Kidney capillary endothelial cell (primary cell): Measurements from ENCODE around the gene BANF2.
"Not testable (repeated sequence)": the region's sequence is repeated elsewhere in the genome, so short reads cannot be mapped to it uniquely, and the experiment has no call there.

Experiments
- DNase-seq: peaks from one replicate; pipeline ENCODE4 v3.0.0-alpha.2; 2018; ENCODE audit warnings: low spot score

The BANF2 gene

DNA sequence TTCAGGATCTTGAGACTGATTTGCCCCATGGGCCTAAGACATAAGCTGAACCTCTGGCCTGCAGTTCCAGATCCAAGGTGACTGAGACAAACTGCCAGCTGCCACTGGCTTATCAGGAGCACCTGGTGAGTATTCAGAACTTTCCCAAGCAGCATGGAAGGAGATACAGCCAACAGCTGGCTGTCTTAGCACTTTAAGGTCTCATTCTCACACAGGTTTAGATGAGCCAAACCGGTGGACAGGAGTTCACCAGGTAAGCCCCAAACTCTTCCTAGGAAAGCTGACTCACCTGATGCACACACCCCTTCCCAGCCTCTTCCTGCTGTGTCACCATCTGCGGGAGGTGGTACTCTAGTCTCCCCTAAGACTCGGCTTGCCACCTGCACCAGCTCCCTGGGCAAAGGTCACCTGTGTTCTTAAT, at the start of gene BANF2:
BANF2 (plus strand) TSS at position 36 of the 421 bp plus-strand sequence. CDS start 25,060 bp downstream, outside the sequence.
- no peak for DNase-seq

DNA sequence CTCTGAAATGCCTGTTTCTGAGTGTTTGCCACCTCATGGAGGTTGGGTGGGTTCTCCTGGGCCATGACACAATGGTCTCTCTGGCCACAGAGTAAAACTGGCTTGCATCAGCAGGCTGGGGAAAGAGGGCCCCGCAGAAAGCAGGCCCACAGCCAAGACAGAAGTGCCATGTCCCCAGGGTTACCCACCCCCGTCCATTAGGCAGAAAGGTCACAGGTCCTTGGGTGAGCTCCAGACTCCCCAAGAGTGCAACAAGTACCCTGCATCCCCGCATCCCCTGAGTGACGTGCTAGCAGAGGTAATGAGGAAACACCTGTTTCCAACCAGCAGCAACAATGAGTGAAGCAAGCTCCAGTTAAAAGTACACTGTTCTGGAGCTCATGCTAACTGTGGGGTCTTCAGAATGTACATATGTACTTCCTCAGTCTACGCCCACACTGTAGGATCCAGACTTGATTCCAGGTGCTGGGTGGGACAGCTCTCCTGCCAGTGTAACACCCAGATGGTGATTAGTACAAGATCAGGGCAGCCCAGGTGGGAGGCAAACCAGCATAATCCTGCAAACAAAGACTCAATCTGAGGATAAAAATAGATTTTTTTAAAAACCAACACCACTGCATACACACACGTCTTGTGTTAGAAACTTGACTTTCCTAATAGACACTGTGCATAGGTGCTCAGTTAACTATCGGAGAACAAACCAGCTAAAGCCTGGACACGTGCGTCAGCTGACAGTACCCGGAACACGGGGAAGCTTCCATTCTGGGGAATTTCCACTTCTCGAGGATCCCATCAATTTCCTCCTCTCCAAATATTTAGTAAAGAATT, 49.3 kb upstream of the BANF2 start:
- DNase-seq, result no peak

DNA sequence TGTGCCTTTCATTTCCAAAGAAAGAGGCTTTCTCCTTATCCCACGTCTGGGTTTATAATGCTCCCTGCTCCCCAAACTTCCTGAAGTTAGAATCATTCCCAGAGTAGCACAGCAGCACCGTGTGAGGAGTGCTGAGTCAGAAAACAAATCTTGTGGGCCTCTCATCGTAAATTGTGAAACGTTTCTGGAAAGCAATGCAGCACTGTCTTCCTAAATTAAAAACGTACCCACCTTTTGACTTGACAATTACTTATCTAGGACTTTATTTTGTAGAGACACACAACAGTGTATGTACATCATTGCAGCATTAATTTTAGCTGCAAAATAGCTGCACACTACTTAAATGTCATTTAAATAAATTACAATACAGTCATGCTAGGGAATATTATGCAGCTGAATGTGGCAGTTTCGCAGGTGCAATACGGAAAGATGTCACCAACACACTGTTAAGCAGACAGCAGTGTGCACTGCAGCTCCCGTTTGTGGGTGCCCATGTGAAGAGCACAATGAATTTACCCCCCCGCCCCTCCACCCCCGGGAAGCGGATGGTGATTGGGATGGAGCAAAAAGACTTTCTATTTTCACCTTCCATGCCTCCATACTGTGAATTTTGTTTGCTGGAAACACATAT, 48.5 kb upstream of the BANF2 start:
- DNase-seq, result no peak

GRCh38 chr20:17651760-17652388, 47.9 kb upstream of the BANF2 start:
- no peak for DNase-seq

- DNase-seq, result no peak
These were observed 47.4 kb upstream of the BANF2 start for GRCh38 chr20:17652411-17652810.

- no peak for DNase-seq
These were observed 45.7 kb upstream of the BANF2 start for GRCh38 chr20:17653835-17654648.

DNA sequence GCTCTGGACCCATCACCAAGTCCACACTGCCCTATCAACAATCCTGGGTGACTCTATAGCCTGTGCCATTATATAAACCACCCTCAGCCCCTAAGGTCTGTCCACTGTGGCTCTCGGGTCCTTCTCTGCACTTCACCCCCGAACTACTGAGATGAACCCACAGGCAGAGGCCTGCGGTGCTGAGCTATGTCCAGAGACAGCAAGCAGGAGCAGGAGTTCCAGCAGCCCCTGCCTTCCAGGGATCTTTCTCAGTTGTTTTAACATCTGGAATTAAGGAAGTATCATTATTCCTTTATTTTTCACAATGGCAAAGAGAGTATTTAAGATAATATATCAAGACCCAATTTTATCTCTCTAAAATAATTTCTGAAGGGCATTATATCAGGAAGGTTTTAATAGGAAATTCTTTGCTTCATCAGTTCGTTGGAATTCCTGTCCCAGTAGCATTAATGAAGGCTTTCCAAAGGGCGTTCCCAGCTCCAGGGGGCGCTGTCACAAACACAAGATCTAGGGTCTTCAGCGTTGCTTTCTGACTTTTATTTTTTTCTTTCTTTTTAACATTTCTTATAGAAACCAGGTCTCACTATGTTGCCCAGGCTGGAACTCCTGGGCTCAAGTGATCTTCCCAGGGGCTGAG, 45.0 kb upstream of the BANF2 start:
- peak; percentile 40 for DNase-seq

DNA sequence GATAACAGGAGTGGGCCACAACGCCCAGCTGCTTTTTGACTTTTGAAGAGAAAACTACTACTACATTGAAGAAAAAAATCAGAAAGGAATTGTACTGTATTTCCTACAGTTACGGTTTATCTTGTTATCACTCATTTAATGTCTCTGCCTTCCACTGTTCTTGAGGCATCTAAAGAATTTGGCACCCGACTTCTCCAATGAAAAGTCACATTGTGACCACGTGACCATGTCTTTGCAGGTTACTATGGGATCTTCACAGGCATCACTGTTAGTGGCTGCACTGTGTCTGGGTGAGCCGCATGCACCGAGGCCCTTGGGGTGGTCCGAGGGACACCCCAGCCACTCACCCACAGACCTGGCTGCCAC, 44.5 kb upstream of the BANF2 start:
- DNase-seq, result no peak

DNA sequence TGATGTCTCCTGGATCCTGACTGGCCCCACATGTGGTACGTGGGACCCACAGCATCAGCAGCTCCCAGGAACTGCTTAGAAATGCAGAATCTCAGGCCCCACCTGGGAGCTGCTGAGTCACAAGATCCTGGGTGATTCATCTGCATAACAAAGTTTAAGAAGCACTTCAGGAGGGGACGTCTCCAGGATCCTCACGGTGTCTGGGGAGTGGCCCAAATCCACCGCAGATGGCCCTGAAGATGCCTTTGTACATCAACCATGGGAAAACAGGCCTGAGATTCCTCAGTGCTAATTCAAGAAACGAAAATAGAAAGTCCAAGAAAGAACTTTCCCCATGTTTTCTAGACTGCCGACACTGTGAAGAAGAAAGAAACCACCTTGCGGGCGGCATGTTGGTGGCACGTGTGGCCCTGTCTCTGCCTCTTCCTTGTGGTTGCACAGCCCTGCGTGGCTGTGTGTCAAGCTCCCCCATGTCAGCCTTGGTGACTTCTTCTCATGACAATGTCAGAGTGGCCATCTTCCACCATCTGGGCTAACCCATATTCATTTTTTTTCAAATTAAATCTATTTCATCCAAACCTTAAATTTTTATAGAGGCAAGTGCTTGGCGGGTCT, 43.8 kb upstream of the BANF2 start:
- DNase-seq, result no peak

DNA sequence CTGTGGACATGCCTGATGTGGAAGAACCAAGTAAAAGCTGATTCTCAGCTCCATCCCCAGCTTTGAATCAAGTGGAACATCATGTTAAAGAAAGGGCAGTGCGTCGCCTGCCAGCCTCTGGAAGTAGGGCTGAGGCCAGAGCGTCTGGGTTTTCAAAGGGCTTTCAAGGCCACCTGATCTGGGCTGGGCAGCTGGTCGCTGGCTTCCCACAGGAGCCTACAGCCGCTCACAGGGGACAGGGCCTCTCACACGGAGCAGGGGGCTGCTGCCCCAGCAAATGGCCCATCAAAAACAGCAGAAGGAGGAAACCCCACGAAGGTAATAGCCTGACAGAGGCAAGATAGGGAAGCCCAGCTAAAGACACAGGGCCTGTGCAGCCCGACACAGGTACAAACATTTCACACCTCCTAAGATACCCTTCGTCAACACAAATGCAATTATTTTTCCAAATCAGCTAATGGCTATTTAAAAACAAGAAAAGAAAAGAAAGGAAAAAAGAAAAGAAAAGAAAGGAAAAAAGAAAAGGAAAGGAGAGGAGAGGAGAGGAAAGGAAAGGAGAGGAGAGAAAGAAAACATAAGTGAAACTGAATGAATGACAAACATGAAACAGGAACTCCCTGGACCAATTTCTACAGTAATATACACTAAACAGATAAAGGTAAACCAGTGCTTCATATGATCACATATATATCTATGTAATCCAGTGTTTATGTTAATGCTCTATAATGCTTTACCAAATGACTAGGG, 42.5 kb upstream of the BANF2 start:
- DNase-seq, result no peak

DNA sequence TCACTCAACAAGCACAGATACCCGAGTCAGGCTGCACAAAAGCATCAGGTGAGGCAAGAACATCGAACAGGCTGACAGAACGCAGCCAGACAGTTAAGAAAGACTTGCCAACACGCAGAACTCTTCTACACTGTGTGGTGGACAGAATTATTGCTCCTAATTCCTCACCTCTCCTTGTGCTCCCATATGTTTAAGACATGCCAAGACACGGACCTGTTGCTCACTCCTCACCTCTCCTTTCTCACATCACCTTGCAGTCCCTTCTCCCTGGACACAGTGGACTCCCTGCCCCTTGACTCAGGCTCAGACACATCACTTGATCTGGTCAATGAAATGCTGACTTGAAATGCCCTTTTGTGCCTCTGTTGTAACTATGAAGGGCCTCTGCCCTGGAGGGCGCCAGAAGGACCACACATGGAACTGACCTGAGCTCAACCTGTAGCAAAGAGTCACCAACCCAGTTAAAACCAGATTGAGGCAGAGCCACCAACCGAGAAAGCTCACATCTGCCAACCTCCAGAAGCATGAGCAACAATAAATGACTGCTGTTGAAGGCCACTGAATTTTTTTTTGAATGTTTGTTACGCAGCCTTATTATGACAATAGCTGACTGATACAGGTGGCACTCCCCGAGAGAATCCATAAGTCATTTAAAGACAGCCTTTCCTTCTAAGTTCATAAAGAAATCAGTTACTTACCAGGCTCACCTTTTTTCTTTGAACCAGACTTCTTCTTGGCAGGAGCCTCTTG, 41.7 kb upstream of the BANF2 start:
- DNase-seq, result no peak

- DNase-seq, result no peak
These were observed 41.1 kb upstream of the BANF2 start for GRCh38 chr20:17658648-17658993.

- DNase-seq, result not testable (repeated sequence)
These were observed 40.4 kb upstream of the BANF2 start for GRCh38 chr20:17659344-17659743.

- DNase-seq, result no peak
These were observed 40.0 kb upstream of the BANF2 start for GRCh38 chr20:17659801-17660200.

GRCh38 chr20:17660667-17661066, 39.1 kb upstream of the BANF2 start:
- DNase-seq, result no peak

- no peak for DNase-seq
These were observed 38.5 kb upstream of the BANF2 start for GRCh38 chr20:17661121-17661744.

- DNase-seq, result no peak
These were observed 37.3 kb upstream of the BANF2 start for GRCh38 chr20:17662333-17663039.

DNA sequence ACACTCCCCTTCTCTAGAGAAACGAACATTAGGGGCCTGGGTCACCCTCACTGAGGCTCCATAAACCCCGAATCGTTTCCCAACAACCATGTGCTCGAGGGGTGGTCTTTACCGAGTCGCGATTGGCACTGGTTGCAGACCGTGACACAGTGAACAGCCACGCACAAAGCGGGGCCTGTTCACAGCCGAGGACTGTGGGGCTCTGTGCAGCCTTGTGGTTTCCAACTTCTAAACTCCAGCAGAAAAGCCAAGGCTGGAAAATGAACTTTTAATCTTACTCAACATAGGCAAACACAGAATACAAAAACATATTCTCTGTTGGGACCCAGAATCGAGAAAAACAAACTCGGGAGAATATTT, 36.7 kb upstream of the BANF2 start:
- no peak for DNase-seq

- DNase-seq, result no peak
These were observed 36.3 kb upstream of the BANF2 start for GRCh38 chr20:17663486-17663885.
